HepG2 (cell line): Measurements from ENCODE around the gene SLC5A4. TPM values are rescaled to one million over a fixed set of nuclear protein-coding genes. Genes with fewer than 3 reads are reported as not detected.

Experiments used
- ATAC-seq: fragments of 200-7000 bp; cut with Tn5 transposase; 3 replicates; pipeline ENCODE4 v1.9.1; 2020; ENCODE audit warnings: mild to moderate bottlenecking, moderate library complexity
- BruUV-seq: library from RNA; stranded (reverse); fragments of 400-500 nt; replicated peaks from 2 replicates; lab custom pipeline; 2021; lab: Mats Ljungman, UMichigan
- CTCF ChIA-PET: fragments of 300-600 bp; formaldehyde crosslinking; extraction: SDS; loops from one replicate; lab custom pipeline; 2021; ENCODE audit warnings: low total read pairs, inconsistent platforms, low intra/inter-chr PET ratio; lab: Yijun Ruan, JAX
- POLR2A ChIA-PET: fragments of 350-600 bp; sonication (Branson Sonifier 250); formaldehyde crosslinking; loops from one replicate; lab custom pipeline; 2020; ENCODE audit warnings: antibody characterized with exemption, inconsistent platforms; lab: Yijun Ruan, JAX
- DNase-seq: peaks from one replicate; pipeline ENCODE4 v3.0.0-alpha.2; 2015; ENCODE audit warnings: low spot score
- FAIRE-seq: peaks from 3 replicates; lab custom pipeline; 2011; peaks lifted over from hg19 to GRCh38; lab: Jason Lieb, UNC
- H2AFZ ChIP-seq: one replicate; pipeline ENCODE4 v1.6.1; 2011; ENCODE audit warnings: low read length, inconsistent platforms
- H3K27ac ChIP-seq: fragments of 300-600 bp; 3 replicates; pipeline ENCODE4 v1.8.0; 2011; ENCODE audit warnings: mixed run types, mild to moderate bottlenecking, mixed read lengths, low read length, inconsistent platforms; ENCODE audit not compliant: insufficient read depth; ENCODE audit errors: extremely low read length
- H3K27me3 ChIP-seq, 2 experiments: fragments of 200-600 bp in 1 of 2; 2 replicates in 1 of 2; 3 replicates in 1 of 2; pipeline versions ENCODE4 v1.6.0 to v1.8.0; 2011; ENCODE audit warnings: low read length in 2 of 2, mild to moderate bottlenecking in 2 of 2, moderate library complexity in 2 of 2, inconsistent platforms in 1 of 2; ENCODE audit not compliant: insufficient read depth in 2 of 2, control insufficient read depth in 1 of 2
- H3K36me3 ChIP-seq, 2 experiments: fragments of 200-600 bp in 1 of 2; replicated peaks in 1 of 2; 2 replicates in 1 of 2; 3 replicates in 1 of 2; pipeline versions ENCODE4 v1.5.1 to v1.8.0; 2011; ENCODE audit warnings: low read length in 2 of 2, inconsistent platforms in 1 of 2; ENCODE audit not compliant: insufficient read depth in 2 of 2, control insufficient read depth in 1 of 2
- H3K4me1 ChIP-seq: 2 replicates; pipeline ENCODE4 v1.5.1; 2012; ENCODE audit warnings: low read length, inconsistent platforms; ENCODE audit not compliant: insufficient read depth
- H3K4me2 ChIP-seq: 2 replicates; pipeline ENCODE4 v1.6.0; 2011; ENCODE audit warnings: low read depth, low read length, inconsistent platforms
- H3K4me3 ChIP-seq, 3 experiments: fragments of 200-600 bp in 1 of 3; sonication (generic), shearing (Covaris generic) in 1 of 3; replicated peaks in 1 of 3; 2 replicates each; pipeline ENCODE4 v1.5.1; 2011 to 2016; ENCODE audit warnings: low read length in 3 of 3, inconsistent platforms in 2 of 3, low read depth in 2 of 3, mild to moderate bottlenecking in 2 of 3, control low read depth in 1 of 3, mixed read lengths in 1 of 3; ENCODE audit not compliant: insufficient read depth in 1 of 3
- H3K79me2 ChIP-seq: one replicate; pipeline ENCODE4 v1.6.1; 2011; ENCODE audit warnings: low read length, inconsistent platforms; ENCODE audit not compliant: insufficient read depth
- H3K9ac ChIP-seq: 2 replicates; pipeline ENCODE4 v1.6.0; 2011; ENCODE audit warnings: mild to moderate bottlenecking, low read depth, low read length, inconsistent platforms; ENCODE audit not compliant: insufficient read depth
- H3K9me3 ChIP-seq: 2 replicates; pipeline ENCODE4 v1.5.1; 2012; ENCODE audit warnings: mild to moderate bottlenecking, low read length
- H4K20me1 ChIP-seq: 2 replicates; pipeline ENCODE4 v1.6.0; 2011; ENCODE audit warnings: inconsistent platforms, mild to moderate bottlenecking, low read length, moderate library complexity; ENCODE audit not compliant: insufficient read depth
- AGO1 ChIP-seq: fragments of 200-400 bp; formaldehyde crosslinking; IDR thresholded peaks from 2 replicates; pipeline ENCODE4 v1.6.1; 2017; ENCODE audit warnings: mild to moderate bottlenecking, low read depth, low read length, moderate library complexity; ENCODE audit not compliant: poor library complexity, severe bottlenecking
- DNMT3B ChIP-seq: conservative IDR thresholded peaks from 2 replicates; pipeline ENCODE4 v1.6.1; 2016; ENCODE audit warnings: missing biosample characterization, control low read depth
- ELF4 ChIP-seq: sonication (generic); formaldehyde crosslinking; IDR thresholded peaks from 2 replicates; pipeline ENCODE4 v1.5.0; 2020; ENCODE audit warnings: missing genetic modification reagents, mild to moderate bottlenecking, moderate library complexity, borderline replicate concordance
- HNF4G ChIP-seq, 2 experiments: sonication (generic) in 1 of 2; formaldehyde crosslinking in 1 of 2; IDR thresholded peaks; 2 replicates each; pipeline versions ENCODE4 v1.4.0 to v1.6.1; 2011 to 2020; ENCODE audit warnings: borderline replicate concordance in 2 of 2, low read depth in 2 of 2, mild to moderate bottlenecking in 2 of 2, low read length in 1 of 2, missing genetic modification reagents in 1 of 2, moderate library complexity in 1 of 2
- KDM3A ChIP-seq: IDR thresholded peaks from 2 replicates; pipeline ENCODE4 v1.6.1; 2018; ENCODE audit warnings: low read depth, missing compliant biosample characterization
- NFKBIZ ChIP-seq: IDR thresholded peaks from 2 replicates; pipeline ENCODE4 v1.6.1; 2018; ENCODE audit warnings: missing genetic modification reagents, missing compliant biosample characterization
- NR2F1 ChIP-seq, 2 experiments: fragments of 450-650 bp in 1 of 2; formaldehyde crosslinking in 1 of 2; IDR thresholded peaks; 2 replicates each; pipeline versions ENCODE4 v1.5.0 to v1.6.1; 2016 to 2020; ENCODE audit warnings: mild to moderate bottlenecking in 1 of 2, missing compliant biosample characterization in 1 of 2, missing genetic modification reagents in 1 of 2, moderate library complexity in 1 of 2
- PHF5A ChIP-seq: IDR thresholded peaks from one replicate; pipeline ENCODE4 v1.6.1; 2018; ENCODE audit warnings: low read depth, missing genetic modification reagents; ENCODE audit not compliant: unreplicated experiment
- REL ChIP-seq: sonication (generic); formaldehyde crosslinking; conservative IDR thresholded peaks from 2 replicates; pipeline ENCODE4 v1.8.0; 2022; ENCODE audit warnings: mild to moderate bottlenecking, missing genetic modification reagents, moderate library complexity
- SMC3 ChIP-seq: IDR thresholded peaks from 2 replicates; pipeline ENCODE4 v1.6.1; 2011; ENCODE audit warnings: low read length, improper control_type of control experiment
- TARDBP ChIP-seq: sonication (generic); formaldehyde crosslinking; IDR thresholded peaks from 2 replicates; pipeline ENCODE4 v1.8.0; 2022; ENCODE audit warnings: mild to moderate bottlenecking, missing genetic modification reagents
- TFE3 ChIP-seq: IDR thresholded peaks from 2 replicates; pipeline ENCODE4 v1.6.1; 2016
- ZNF230 ChIP-seq: sonication (generic); formaldehyde crosslinking; IDR thresholded peaks from 2 replicates; pipeline ENCODE4 v1.4.0; 2020; ENCODE audit warnings: mild to moderate bottlenecking, missing genetic modification reagents
- ZNF264 ChIP-seq: sonication (generic); formaldehyde crosslinking; IDR thresholded peaks from 2 replicates; pipeline ENCODE4 v1.4.0; 2020; ENCODE audit warnings: missing genetic modification reagents
- ZSCAN21 ChIP-seq: sonication (generic); formaldehyde crosslinking; IDR thresholded peaks from 2 replicates; pipeline ENCODE4 v1.8.0; 2022; ENCODE audit warnings: mild to moderate bottlenecking, missing genetic modification reagents, moderate library complexity, borderline replicate concordance
- WGBS: methylation state at CpG from one replicate; pipeline ENCODE4 v1.1.6; 2017; ENCODE audit warnings: low lambda C conversion rate; 5-methylcytosine and 5-hydroxymethylcytosine counted together
- in situ Hi-C: cut with HindIII; loops from 2 replicates; pipeline ENCODE4 v1.10.0; 2017; ENCODE audit warnings: low pct_unique_long_range_greater_than_20kb; ENCODE audit not compliant: extremely low pct_ligation_motif_present
- intact Hi-C: fragments of 100-400 bp; cut with micrococcal nuclease; formaldehyde crosslinking; loops from one replicate; pipeline ENCODE4 v1.10.0; 2022; ENCODE audit not compliant: unreplicated experiment
- polyA plus RNA-seq, 8 experiments: library from polyadenylated mRNA; depleted of rRNA in 3 of 8; stranded (reverse) in 7 of 8; unstranded in 1 of 8; fragments of >200 nt; fragmentation: Illumina TruSeq in 4 of 8; extraction: Trizol in 4 of 8; gene quantifications; 2 replicates each; pipeline versions ENCODE4 v1.2.1 to v1.2.3, GENCODE V29; 2011 to 2016; ENCODE audit warnings: low read depth in 4 of 8, missing spikeins in 1 of 8, mixed read lengths in 1 of 8; ENCODE audit not compliant: insufficient read depth in 1 of 8
- total RNA-seq, 5 experiments: library from RNA; depleted of rRNA; stranded (reverse); fragments of >200 nt; fragmentation: Illumina TruSeq; extraction: Trizol; gene quantifications; 2 replicates each; pipeline ENCODE4 v1.2.3, GENCODE V29; 2016; ENCODE audit warnings: low read depth in 1 of 5

The SLC5A4 gene
- total and polyA plus RNA-seq, 2 of the 13 experiments (the other 11 are each of a cell fraction or from before 2014, with no cell fraction given) = not detected

- no TSS peak for BruUV-seq
- ChIA-PET POLR2A (no interaction called here), CTCF (no interaction called here)
- TF ChIP-seq TARDBP (CRISPR knock-in tag) (no peak), TFE3 (no peak), KDM3A (CRISPR knock-in tag) (no peak), NFKBIZ (CRISPR knock-in tag) (no peak), ZNF264 (CRISPR knock-in tag) (no peak), ZNF230 (CRISPR knock-in tag) (no peak), SMC3 (no peak), PHF5A (CRISPR knock-in tag) (no peak), DNMT3B (no peak), REL (CRISPR knock-in tag) (no peak), AGO1 (no peak), ELF4 (CRISPR knock-in tag) (no peak), NR2F1 (CRISPR knock-in tag; IDR thresholded peaks at IDR 0.05) (no peak), ZSCAN21 (CRISPR knock-in tag) (no peak), HNF4G (IDR thresholded peaks at IDR 0.05; ENCODE audit: borderline replicate concordance, low read depth, low read length) (no peak), HNF4G (CRISPR knock-in tag; IDR thresholded peaks at IDR 0.05; ENCODE audit: borderline replicate concordance, low read depth) (no peak)
- H3K27me3 ChIP-seq = peaks cover 0 to 13% of the 10 kb centered on the region in 2 experiments; a peak in 1 of 5 replicates
- H3K4me3 ChIP-seq = no peak overlapping the region
- H3K27ac ChIP-seq = no peak overlapping the region
- ATAC-seq (no peak), FAIRE-seq (no peak), DNase-seq (no peak)
- in situ Hi-C loops (no loop called here), intact Hi-C loops (no loop called here)
- H3K9ac ChIP-seq = no peak overlapping the region
- H3K9me3 ChIP-seq = no peaks in the 10 kb centered on the region
- WGBS = 1% methylated on average over 3 of the region's 3 CpGs
- H3K79me2 ChIP-seq = no peaks in the 10 kb centered on the region
- no peak overlapping the region for H2AFZ ChIP-seq
- H3K36me3 ChIP-seq = no peaks in the 10 kb centered on the region
- no peak overlapping the region for H3K4me2 ChIP-seq
- no peaks in the 10 kb centered on the region for H4K20me1 ChIP-seq
- no peaks in the 10 kb centered on the region for H3K4me1 ChIP-seq
These were observed 71.5 kb downstream of the SLC5A4 start for GRCh38 chr22:32183625-32184024.
